ENCODE results near the gene SMAD6.

The SMAD6 gene

DNA sequence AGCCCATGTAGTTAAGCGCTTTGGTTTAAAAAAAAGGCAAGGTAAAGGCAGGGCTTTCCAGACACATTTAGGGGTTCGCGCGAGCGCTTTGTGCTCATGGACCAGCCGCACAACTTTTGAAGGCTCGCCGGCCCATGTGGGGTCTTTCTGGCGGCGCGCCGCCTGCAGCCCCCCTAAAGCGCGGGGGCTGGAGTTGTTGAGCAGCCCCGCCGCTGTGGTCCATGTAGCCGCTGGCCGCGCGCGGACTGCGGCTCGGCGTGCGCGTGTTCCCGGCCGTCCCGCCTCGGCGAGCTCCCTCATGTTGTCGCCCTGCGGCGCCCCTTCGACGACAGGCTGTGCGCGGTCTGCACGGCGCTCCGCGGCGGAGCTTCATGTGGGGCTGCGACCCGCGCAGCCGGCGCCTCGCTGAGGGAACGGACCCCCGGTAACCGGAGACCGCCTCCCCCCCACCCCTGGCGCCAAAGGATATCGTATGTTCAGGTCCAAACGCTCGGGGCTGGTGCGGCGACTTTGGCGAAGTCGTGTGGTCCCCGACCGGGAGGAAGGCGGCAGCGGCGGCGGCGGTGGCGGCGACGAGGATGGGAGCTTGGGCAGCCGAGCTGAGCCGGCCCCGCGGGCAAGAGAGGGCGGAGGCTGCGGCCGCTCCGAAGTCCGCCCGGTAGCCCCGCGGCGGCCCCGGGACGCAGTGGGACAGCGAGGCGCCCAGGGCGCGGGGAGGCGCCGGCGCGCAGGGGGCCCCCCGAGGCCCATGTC, 927 bp downstream of the SMAD6 start:
- TF ChIP-seq, protein P1, sequence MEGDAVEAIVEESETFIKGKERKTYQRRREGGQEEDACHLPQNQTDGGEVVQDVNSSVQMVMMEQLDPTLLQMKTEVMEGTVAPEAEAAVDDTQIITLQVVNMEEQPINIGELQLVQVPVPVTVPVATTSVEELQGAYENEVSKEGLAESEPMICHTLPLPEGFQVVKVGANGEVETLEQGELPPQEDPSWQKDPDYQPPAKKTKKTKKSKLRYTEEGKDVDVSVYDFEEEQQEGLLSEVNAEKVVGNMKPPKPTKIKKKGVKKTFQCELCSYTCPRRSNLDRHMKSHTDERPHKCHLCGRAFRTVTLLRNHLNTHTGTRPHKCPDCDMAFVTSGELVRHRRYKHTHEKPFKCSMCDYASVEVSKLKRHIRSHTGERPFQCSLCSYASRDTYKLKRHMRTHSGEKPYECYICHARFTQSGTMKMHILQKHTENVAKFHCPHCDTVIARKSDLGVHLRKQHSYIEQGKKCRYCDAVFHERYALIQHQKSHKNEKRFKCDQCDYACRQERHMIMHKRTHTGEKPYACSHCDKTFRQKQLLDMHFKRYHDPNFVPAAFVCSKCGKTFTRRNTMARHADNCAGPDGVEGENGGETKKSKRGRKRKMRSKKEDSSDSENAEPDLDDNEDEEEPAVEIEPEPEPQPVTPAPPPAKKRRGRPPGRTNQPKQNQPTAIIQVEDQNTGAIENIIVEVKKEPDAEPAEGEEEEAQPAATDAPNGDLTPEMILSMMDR (IDR thresholded peaks at IDR 0.05; ENCODE audit: low read depth, low read length) = no peak
- DNase-seq = peak; percentile 58
- peaks cover 23% of the 10 kb centered on the region for H3K4me1 ChIP-seq
- peak overlapping the region; percentile 72 for H3K4me3 ChIP-seq (ENCODE audit: low read depth, low read length)
- H3K27me3 ChIP-seq = no peaks in the 10 kb centered on the region
- peaks cover 16% of the 10 kb centered on the region for H3K36me3 ChIP-seq
- H3K9me3 ChIP-seq = no peaks in the 10 kb centered on the region

DNA sequence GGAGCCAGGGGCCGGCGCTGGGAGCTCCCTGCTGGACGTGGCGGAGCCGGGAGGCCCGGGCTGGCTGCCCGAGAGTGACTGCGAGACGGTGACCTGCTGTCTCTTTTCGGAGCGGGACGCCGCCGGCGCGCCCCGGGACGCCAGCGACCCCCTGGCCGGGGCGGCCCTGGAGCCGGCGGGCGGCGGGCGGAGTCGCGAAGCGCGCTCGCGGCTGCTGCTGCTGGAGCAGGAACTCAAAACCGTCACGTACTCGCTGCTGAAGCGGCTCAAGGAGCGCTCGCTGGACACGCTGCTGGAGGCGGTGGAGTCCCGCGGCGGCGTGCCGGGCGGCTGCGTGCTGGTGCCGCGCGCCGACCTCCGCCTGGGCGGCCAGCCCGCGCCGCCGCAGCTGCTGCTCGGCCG, 1.5 kb downstream of the SMAD6 start:
- TF ChIP-seq, protein P1 (IDR thresholded peaks at IDR 0.05; ENCODE audit: low read depth, low read length) = no peak
- H3K4me1 ChIP-seq = peaks cover 23% of the 10 kb centered on the region
- H3K36me3 ChIP-seq = peaks cover 21% of the 10 kb centered on the region
- peak; percentile 39 for DNase-seq
- peak overlapping the region; percentile 72 for H3K4me3 ChIP-seq (ENCODE audit: low read depth, low read length)
- H3K27me3 ChIP-seq = no peaks in the 10 kb centered on the region
- no peaks in the 10 kb centered on the region for H3K9me3 ChIP-seq

DNA sequence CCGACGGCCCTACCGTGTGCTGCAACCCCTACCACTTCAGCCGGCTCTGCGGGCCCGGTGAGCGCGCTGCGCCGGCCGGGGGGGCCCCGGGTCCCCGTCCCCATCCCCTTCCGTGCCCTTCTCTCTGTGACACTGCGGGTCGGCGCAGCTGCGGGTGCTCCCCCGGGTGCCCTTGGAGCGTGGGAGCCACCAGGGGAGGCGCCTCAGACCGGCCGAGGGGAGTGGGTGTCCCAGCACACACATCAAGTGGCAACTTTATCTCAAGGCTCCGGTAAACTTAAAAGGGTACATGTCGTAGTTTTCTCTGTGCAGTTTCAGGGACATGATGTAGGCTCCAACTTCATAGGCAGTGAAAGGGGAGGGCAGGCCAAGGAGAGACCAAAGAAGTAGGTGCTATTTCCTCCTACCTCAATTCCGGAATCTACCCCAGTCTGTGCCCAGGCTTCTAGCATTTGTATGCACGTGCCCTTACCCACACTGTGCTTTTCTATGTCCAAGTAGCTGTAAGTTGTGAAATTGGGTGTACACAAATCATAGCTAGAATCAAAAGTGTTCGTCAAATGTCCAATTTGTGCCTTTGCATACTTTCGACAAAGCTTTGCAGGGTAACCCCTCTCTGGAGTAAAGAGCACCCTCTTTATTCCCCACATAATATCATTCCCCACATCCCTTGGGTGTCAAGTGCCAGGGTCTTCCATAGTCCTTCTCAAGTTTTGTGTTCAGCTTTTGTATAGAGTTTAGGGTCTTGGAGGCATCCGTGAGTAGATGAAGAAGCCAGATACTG, 2.2 kb downstream of the SMAD6 start:
- DNase-seq = no peak
- Histone ChIP-seq H3K9me3 (no peaks in the 10 kb centered on the region), H3K36me3 (peaks cover 28% of the 10 kb centered on the region), H3K4me3 (ENCODE audit: low read depth, low read length) (peak overlapping the region; percentile 72), H3K27me3 (no peaks in the 10 kb centered on the region), H3K4me1 (peaks cover 23% of the 10 kb centered on the region)
- TF ChIP-seq, protein P1 (IDR thresholded peaks at IDR 0.05; ENCODE audit: low read depth, low read length) = no peak

DNA sequence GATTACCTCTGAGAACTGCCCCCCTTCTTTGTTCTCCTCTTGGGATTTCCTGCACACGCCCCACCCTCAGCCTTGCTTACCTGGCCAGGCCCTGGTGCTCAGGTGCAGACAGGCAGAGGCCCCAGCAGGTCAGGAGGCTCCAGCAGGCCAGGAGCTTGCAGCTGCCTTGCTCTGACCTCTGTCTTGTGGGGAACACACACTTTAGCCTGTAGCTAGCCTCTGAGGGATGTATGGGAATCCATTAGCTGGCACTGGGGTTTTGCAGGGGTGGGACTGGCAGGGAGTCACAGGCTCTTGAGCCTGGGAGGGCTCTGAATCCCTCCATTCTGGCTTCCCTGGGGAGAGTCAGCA, 2.7 kb downstream of the SMAD6 start:
- H3K4me3 ChIP-seq (ENCODE audit: low read depth, low read length) = peak overlapping the region; percentile 72
- DNase-seq = no peak
- H3K27me3 ChIP-seq = no peaks in the 10 kb centered on the region
- H3K4me1 ChIP-seq = peaks cover 23% of the 10 kb centered on the region
- peaks cover 34% of the 10 kb centered on the region for H3K36me3 ChIP-seq
- TF ChIP-seq, protein P1 (IDR thresholded peaks at IDR 0.05; ENCODE audit: low read depth, low read length) = no peak
- no peaks in the 10 kb centered on the region for H3K9me3 ChIP-seq

DNA sequence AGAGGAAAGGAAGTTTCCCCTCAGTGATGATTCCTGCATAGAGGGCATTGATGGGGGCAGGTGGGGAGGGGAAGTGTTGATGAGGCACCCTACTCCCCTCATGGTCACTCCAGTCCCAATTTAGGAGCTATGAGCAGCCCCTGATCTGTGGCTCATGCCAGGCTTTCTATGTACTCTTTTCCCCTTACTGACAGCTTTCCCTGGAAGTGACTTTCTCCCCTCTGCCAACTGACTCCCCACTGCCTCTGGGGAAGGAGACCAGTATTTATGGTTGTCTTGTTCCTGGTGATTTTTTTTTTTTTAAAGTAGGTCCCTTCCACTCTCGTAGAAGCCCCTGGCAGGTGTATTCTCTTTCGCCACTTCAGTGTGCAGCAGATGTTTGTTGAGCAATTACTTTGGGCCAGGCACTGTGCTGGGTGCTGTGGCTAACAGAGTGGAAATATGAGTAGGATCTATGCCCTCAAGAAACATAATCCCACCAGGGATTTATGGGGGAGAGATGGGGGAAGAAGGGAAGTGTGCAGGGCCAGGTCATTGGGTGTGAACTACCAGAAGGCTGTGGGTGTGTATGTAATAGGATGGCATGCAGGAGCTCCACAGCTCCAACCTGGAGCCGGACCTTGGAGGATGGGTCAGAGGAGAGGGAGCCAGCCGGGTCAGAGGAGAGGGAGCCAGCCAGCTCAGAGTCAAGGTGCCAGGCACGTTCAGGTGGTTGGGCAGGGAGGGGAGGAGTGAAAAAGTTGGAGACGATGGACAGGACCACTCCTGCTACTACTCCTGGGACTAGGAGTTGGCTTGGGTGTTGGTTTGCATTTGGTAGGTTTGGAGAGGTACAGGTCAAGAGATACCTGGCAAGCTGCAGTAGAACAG, 3.5 kb downstream of the SMAD6 start:
- Histone ChIP-seq H3K36me3 (peaks cover 39% of the 10 kb centered on the region), H3K4me1 (peaks cover 20% of the 10 kb centered on the region), H3K27me3 (no peaks in the 10 kb centered on the region), H3K4me3 (ENCODE audit: low read depth, low read length) (peak overlapping the region; percentile 72), H3K9me3 (no peaks in the 10 kb centered on the region)
- TF ChIP-seq, protein P1 (IDR thresholded peaks at IDR 0.05; ENCODE audit: low read depth, low read length) = no peak
- DNase-seq = no peak

All from BE2C (cell line).